ENCODE measurements around the gene ERH. TPM values are rescaled to one million over a fixed set of nuclear protein-coding genes. Genes with fewer than 3 reads are reported as not detected.

The ERH gene
- total and polyA plus RNA-seq, 8 donors = 32.4 to 75.4 (median 58.5) TPM

- H3K4me1 ChIP-seq = no peaks in the 10 kb centered on the region
- no peaks in the 10 kb centered on the region for H3K9me3 ChIP-seq
- peaks cover 0 to 1% (median 0%) of the 10 kb centered on the region in 3 donors for H3K36me3 ChIP-seq
- no peak overlapping the region for H3K27ac ChIP-seq
- intact Hi-C loops (cut with DNase I) = no loop called here
- H3K27me3 ChIP-seq = no peaks in the 10 kb centered on the region
- FAIRE-seq (no peak), DNase-seq (no peak), ATAC-seq (no peak)
- TF ChIP-seq, protein P1, sequence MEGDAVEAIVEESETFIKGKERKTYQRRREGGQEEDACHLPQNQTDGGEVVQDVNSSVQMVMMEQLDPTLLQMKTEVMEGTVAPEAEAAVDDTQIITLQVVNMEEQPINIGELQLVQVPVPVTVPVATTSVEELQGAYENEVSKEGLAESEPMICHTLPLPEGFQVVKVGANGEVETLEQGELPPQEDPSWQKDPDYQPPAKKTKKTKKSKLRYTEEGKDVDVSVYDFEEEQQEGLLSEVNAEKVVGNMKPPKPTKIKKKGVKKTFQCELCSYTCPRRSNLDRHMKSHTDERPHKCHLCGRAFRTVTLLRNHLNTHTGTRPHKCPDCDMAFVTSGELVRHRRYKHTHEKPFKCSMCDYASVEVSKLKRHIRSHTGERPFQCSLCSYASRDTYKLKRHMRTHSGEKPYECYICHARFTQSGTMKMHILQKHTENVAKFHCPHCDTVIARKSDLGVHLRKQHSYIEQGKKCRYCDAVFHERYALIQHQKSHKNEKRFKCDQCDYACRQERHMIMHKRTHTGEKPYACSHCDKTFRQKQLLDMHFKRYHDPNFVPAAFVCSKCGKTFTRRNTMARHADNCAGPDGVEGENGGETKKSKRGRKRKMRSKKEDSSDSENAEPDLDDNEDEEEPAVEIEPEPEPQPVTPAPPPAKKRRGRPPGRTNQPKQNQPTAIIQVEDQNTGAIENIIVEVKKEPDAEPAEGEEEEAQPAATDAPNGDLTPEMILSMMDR (IDR thresholded peaks at IDR 0.05) = no peak
- H3K4me3 ChIP-seq = no peak overlapping the region
Observed at GRCh38 chr14:69374235-69374634, 23.9 kb downstream of the ERH start.

GRCh38 chr14:69373104-69373503 lies 25.0 kb downstream of the ERH start:
- ATAC-seq = no peak
- no peak for FAIRE-seq
- no peaks in the 10 kb centered on the region for H3K9me3 ChIP-seq
- WGBS, 2 donors = 46 to 95% methylated on average over 1 of the region's 1 CpG
- no peaks in the 10 kb centered on the region for H3K27me3 ChIP-seq
- H3K27ac ChIP-seq = no peak overlapping the region
- H3K36me3 ChIP-seq = no peaks in the 10 kb centered on the region
- DNase-seq = no peak
- H3K4me1 ChIP-seq = no peaks in the 10 kb centered on the region
- no peak overlapping the region for H3K4me3 ChIP-seq
- TF ChIP-seq, protein P1 (IDR thresholded peaks at IDR 0.05) = no peak
- intact Hi-C loops (cut with DNase I) = no loop called here

DNA sequence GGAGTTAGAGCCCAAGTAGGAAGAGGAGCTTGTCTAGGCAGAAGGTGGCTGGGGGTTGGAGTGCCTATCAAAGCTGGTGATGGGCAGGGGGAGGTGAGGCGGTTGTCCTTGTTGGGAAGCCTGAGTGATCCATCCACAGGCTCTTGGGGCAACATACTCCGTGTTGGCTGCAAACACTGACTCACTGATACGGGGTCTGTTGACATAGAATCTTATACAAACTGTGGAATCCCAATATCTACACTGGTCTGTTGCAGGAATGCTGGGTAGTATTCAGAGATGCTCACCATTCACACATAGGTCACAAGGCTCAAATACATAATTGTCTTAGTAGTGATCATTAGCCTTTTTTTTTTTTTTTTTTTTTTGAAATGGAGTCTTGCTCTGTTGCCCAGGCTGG lies 26.0 kb downstream of the ERH start:
- TF ChIP-seq, protein P1 (IDR thresholded peaks at IDR 0.05) = no peak
- FAIRE-seq (no peak), DNase-seq (no peak), ATAC-seq (no peak)
- no peaks in the 10 kb centered on the region for H3K36me3 ChIP-seq
- no peak overlapping the region for H3K4me3 ChIP-seq
- H3K4me1 ChIP-seq = no peaks in the 10 kb centered on the region
- no peak overlapping the region for H3K27ac ChIP-seq
- no peaks in the 10 kb centered on the region for H3K9me3 ChIP-seq
- H3K27me3 ChIP-seq = no peaks in the 10 kb centered on the region
- WGBS, 2 donors = 72 to 89% methylated on average over 3 of the region's 3 CpGs
- intact Hi-C loops (cut with DNase I) = no loop called here

DNA sequence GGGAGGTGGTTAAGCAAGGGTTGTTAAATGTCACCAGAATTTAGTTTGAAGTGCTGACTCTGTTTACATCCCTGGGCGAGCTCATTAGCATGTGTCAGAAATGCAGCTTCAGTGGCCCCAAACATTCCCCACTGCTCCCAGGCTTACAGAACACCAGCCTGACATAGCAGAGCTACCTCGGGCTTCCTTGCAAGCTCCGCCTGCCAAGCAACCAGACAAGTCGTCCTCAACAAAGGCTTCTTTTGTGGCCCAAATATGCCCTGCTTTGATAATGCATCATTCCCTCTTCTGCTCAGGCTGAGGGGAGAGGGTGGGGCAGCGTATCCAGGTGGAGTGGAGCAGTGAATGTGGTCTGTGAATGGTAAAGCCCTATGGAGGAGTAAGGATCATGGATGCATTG lies 28.0 kb downstream of the ERH start:
- no peaks in the 10 kb centered on the region for H3K4me1 ChIP-seq
- H3K27ac ChIP-seq = no peak overlapping the region
- H3K36me3 ChIP-seq = no peaks in the 10 kb centered on the region
- 61 to 64% methylated on average over 5 of the region's 5 CpGs for WGBS, 2 donors
- no peaks in the 10 kb centered on the region for H3K27me3 ChIP-seq
- no peaks in the 10 kb centered on the region for H3K9me3 ChIP-seq
- intact Hi-C loops (cut with DNase I) = no loop called here
- no peak overlapping the region for H3K4me3 ChIP-seq
- ATAC-seq (no peak), DNase-seq (no peak), FAIRE-seq (no peak)
- TF ChIP-seq, protein P1 (IDR thresholded peaks at IDR 0.05) = no peak

GRCh38 chr14:69368381-69368780 lies 29.7 kb downstream of the ERH start:
- Histone ChIP-seq H3K4me3 (no peak overlapping the region), H3K9me3 (no peaks in the 10 kb centered on the region), H3K4me1 (no peaks in the 10 kb centered on the region), H3K36me3 (no peaks in the 10 kb centered on the region), H3K27ac (no peak overlapping the region), H3K27me3 (no peaks in the 10 kb centered on the region)
- DNase-seq (no peak), FAIRE-seq (no peak), ATAC-seq (no peak)
- 74 to 100% methylated on average over 1 of the region's 1 CpG for WGBS, 2 donors
- TF ChIP-seq, protein P1 (IDR thresholded peaks at IDR 0.05) = no peak
- intact Hi-C loops (cut with DNase I) = no loop called here
